Measurements from ENCODE around the gene GUCA1A.
"Not testable (repeated sequence)": the region's sequence is repeated elsewhere in the genome, so short reads cannot be mapped to it uniquely, and the experiment has no call there.

GUCA1A gene

GRCh38 chr6:42148058-42148457, 25.1 kb upstream of the GUCA1A start:
- DNase-seq = no peak

- no peak for DNase-seq
These were observed 22.9 kb upstream of the GUCA1A start for GRCh38 chr6:42150254-42150653.

GRCh38 chr6:42152024-42152423, 21.1 kb upstream of the GUCA1A start:
- peak; percentile 22 for DNase-seq

- not testable (repeated sequence) for DNase-seq
These were observed 20.5 kb upstream of the GUCA1A start for GRCh38 chr6:42152528-42153213.

- no peak for DNase-seq
These were observed 19.2 kb upstream of the GUCA1A start for GRCh38 chr6:42153921-42154320.

GRCh38 chr6:42154461-42155209, 18.5 kb upstream of the GUCA1A start:
- DNase-seq = no peak

- DNase-seq = no peak
These were observed 17.9 kb upstream of the GUCA1A start for GRCh38 chr6:42155293-42155692.

- DNase-seq = no peak
These were observed 16.5 kb upstream of the GUCA1A start for GRCh38 chr6:42156638-42157037.

- DNase-seq = peak; percentile 52
These were observed 15.2 kb upstream of the GUCA1A start for GRCh38 chr6:42158011-42158410.

GRCh38 chr6:42158631-42159030, 14.5 kb upstream of the GUCA1A start:
- no peak for DNase-seq

GRCh38 chr6:42159431-42160024, 13.6 kb upstream of the GUCA1A start:
- no peak for DNase-seq

GRCh38 chr6:42162384-42162783, 10.8 kb upstream of the GUCA1A start:
- no peak for DNase-seq

- DNase-seq = no peak
These were observed 10.4 kb upstream of the GUCA1A start for GRCh38 chr6:42162812-42163211.

- DNase-seq = no peak
These were observed 9.2 kb upstream of the GUCA1A start for GRCh38 chr6:42163981-42164380.

GRCh38 chr6:42165016-42165415, 8.1 kb upstream of the GUCA1A start:
- peak; percentile 71 for DNase-seq

GRCh38 chr6:42166444-42167141, 6.6 kb upstream of the GUCA1A start:
- peak; percentile 71 for DNase-seq

- DNase-seq = no peak
These were observed 4.5 kb upstream of the GUCA1A start for GRCh38 chr6:42168650-42169049.

GRCh38 chr6:42169780-42170179, 3.4 kb upstream of the GUCA1A start:
- not testable (repeated sequence) for DNase-seq

GRCh38 chr6:42171813-42172581, 1.2 kb upstream of the GUCA1A start:
- no peak for DNase-seq

GRCh38 chr6:42175860-42176259, 2.7 kb downstream of the GUCA1A start:
- no peak for DNase-seq

GRCh38 chr6:42176981-42177380, 3.8 kb downstream of the GUCA1A start:
- DNase-seq = no peak

- no peak for DNase-seq
These were observed 4.6 kb downstream of the GUCA1A start for GRCh38 chr6:42177514-42178364.

Data from EL (cell line).